Activated CD8-positive, alpha-beta memory T cell treated with anti-CD3 and anti-CD28 coated beads for 4 hours (primary cell): ENCODE data around the gene LEPROT.
"Not testable (repeated sequence)": the region's sequence is repeated elsewhere in the genome, so short reads cannot be mapped to it uniquely, and the experiment has no call there.

Source experiments
- DNase-seq, 2 donors: peaks; one replicate each; pipeline ENCODE4 v3.0.0-alpha.2; 2020; ENCODE audit warnings: low read depth in 2 of 2

LEPROT gene

GRCh38 chr1:65437616-65438015 lies 17.1 kb downstream of the LEPROT start:
- DNase-seq = no peak

GRCh38 chr1:65440322-65440900 lies 19.9 kb downstream of the LEPROT start:
- DNase-seq = no peak

GRCh38 chr1:65440915-65441314 lies 20.4 kb downstream of the LEPROT start:
- DNase-seq = no peak

GRCh38 chr1:65441464-65441863 lies 21.0 kb downstream of the LEPROT start:
- DNase-seq = no peak

- no peak for DNase-seq
Observed at GRCh38 chr1:65442442-65442841, 22.0 kb downstream of the LEPROT start.

GRCh38 chr1:65443647-65444046 lies 23.2 kb downstream of the LEPROT start:
- no peak for DNase-seq

- DNase-seq = no peak
Observed at GRCh38 chr1:65444128-65444640, 23.7 kb downstream of the LEPROT start.

- DNase-seq = no peak
Observed at GRCh38 chr1:65445837-65446236, 25.4 kb downstream of the LEPROT start.

- no peak for DNase-seq
Observed at GRCh38 chr1:65449214-65449823, 28.9 kb downstream of the LEPROT start.

GRCh38 chr1:65455678-65456077 lies 35.2 kb downstream of the LEPROT start:
- not testable (repeated sequence) for DNase-seq

GRCh38 chr1:65456481-65456880 lies 36.0 kb downstream of the LEPROT start:
- no peak for DNase-seq

- DNase-seq = no peak
Observed at GRCh38 chr1:65457868-65458267, 37.4 kb downstream of the LEPROT start.

GRCh38 chr1:65458730-65459396 lies 38.4 kb downstream of the LEPROT start:
- DNase-seq = no peak

- no peak for DNase-seq
Observed at GRCh38 chr1:65459397-65459768, 38.9 kb downstream of the LEPROT start.

GRCh38 chr1:65465837-65466236 lies 45.4 kb downstream of the LEPROT start:
- DNase-seq = not testable (repeated sequence)

- DNase-seq = no peak
Observed at GRCh38 chr1:65467536-65467935, 47.1 kb downstream of the LEPROT start.

- DNase-seq = no peak
Observed at GRCh38 chr1:65469126-65469888, 48.8 kb downstream of the LEPROT start.

GRCh38 chr1:65469889-65470340 lies 49.4 kb downstream of the LEPROT start:
- no peak for DNase-seq

GRCh38 chr1:65470766-65471165 lies 50.3 kb downstream of the LEPROT start:
- DNase-seq = no peak

- no peak for DNase-seq
Observed at GRCh38 chr1:65471213-65471833, 50.9 kb downstream of the LEPROT start.

GRCh38 chr1:65471861-65472332 lies 51.4 kb downstream of the LEPROT start:
- DNase-seq = no peak

- no peak for DNase-seq
Observed at GRCh38 chr1:65476327-65476726, 55.9 kb downstream of the LEPROT start.
